Right lung (tissue), 5 donors: Measurements from ENCODE around the gene RILPL2. TPM values are rescaled to one million over a fixed set of nuclear protein-coding genes. Genes with fewer than 3 reads are reported as not detected.
"Not testable (repeated sequence)": the region's sequence is repeated elsewhere in the genome, so short reads cannot be mapped to it uniquely, and the experiment has no call there.

Source experiments
- DNase-seq, 2 donors: peaks; one replicate each; pipeline ENCODE4 v3.0.0-alpha.2; 2013
- polyA plus RNA-seq, 5 donors: library from polyadenylated mRNA; unstranded; fragments of 120-200 nt; gene quantifications; one replicate each; pipeline versions ENCODE4 v1.2.1 to v1.2.3, GENCODE V29; 2013; ENCODE audit warnings: inconsistent platforms in 1 of 5, low replicate concordance in 1 of 5; ENCODE audit not compliant: insufficient read length in 5 of 5, insufficient read depth in 1 of 5

Gene RILPL2
- polyA plus RNA-seq, 5 donors = 4.5 to 5.8 (median 5.3) TPM

DNA sequence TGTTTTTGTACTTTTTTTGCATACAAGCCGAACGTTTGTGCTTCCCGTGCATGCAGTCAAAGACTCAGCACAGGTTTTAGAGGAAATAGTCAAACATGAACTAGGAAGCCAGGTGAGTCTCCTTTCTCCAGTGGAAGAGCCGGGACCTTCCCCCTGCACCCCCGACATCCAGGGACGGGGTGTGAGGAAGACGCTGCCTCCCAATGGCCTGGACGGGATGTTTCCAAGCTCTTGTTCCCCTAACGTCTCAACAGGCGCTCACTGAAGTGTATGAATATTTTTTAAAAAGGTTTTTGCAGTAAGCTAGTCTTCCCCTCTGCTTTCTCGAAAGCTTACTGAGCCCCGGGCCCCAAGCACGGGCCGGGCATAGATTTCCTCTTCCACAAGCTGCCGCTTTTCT lies 28.6 kb downstream of the RILPL2 start:
- not testable (repeated sequence) for DNase-seq

DNA sequence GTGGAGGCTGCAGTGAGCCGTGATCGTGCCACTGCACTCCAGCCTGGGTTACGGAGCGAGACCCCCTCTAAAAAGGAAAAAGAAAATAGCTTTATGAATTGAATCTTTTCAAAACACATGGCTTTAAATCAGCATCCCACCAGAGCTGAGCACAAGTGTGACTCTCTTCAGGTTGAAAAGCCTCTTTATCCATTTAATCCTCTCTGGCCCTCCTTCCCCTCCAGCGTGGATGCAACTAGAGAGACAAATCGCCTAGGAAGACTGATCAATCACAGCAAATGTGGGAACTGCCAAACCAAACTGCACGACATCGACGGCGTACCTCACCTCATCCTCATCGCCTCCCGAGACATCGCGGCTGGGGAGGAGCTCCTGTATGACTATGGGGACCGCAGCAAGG lies 29.2 kb downstream of the RILPL2 start:
- not testable (repeated sequence) for DNase-seq

- no peak for DNase-seq
These were observed 31.9 kb downstream of the RILPL2 start for GRCh38 chr12:123404581-123404980.

GRCh38 chr12:123401753-123402683 lies 34.5 kb downstream of the RILPL2 start:
- DNase-seq = no peak

DNA sequence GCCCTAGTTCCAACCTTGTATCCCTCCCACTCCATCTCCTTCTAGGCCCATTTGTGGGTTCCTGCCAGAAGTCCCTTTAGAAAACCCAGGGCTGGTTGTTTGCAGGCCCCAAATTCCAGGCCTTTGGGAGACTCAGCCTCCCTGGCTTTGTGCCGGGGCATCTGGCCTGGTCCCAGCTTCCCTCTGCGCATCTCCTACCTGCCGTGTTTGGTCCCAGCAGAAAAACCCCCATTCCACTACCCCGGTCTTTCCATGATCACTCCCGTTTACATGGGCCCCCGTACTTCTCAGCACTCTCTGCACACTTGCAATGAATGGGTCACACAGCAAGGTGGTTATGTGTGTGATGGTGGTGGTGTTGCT lies 37.2 kb downstream of the RILPL2 start:
- DNase-seq = no peak

DNA sequence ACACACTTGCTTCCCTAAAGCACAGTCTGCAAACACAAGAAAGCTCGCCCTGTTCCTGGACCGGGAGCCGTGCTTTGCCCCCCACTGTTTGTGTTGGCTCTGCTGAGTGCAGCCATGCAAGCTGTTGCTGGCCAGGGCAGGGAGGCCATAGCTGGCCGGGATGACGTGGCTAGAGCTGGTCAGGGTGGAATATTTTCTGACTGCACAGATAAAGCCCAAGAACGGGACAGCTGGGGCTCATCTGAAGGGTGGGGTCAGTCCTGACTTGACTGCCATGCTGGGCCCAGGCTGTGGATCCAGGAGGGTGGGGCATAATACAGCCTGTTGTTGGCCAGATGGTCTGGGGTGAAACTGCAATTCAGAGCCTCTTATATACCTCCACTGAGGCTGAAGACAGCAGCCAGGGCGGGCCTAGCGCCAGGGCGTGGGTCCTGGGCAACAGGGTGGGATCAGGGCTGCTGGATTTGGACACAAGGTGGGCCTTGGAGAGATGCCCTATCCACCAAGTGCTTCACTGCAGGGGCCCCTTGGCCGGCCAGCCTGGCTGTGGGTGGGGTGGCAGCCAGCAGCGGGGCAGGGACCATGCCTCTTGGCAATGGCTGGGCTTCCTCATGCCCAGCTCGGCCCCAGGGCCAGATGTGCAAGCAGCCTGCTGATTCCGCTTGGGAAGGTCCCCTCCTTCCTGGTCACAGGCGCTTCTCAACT lies 37.8 kb downstream of the RILPL2 start:
- DNase-seq = no peak

- DNase-seq = no peak
These were observed 38.3 kb downstream of the RILPL2 start for GRCh38 chr12:123398177-123398549.

GRCh38 chr12:123397400-123397799 lies 39.1 kb downstream of the RILPL2 start:
- DNase-seq = no peak

- no peak for DNase-seq
These were observed 39.5 kb downstream of the RILPL2 start for GRCh38 chr12:123396954-123397353.

GRCh38 chr12:123396543-123396942 lies 39.9 kb downstream of the RILPL2 start:
- DNase-seq = no peak

- DNase-seq = no peak
These were observed 41.2 kb downstream of the RILPL2 start for GRCh38 chr12:123395236-123395635.

- no peak for DNase-seq
These were observed 42.7 kb downstream of the RILPL2 start for GRCh38 chr12:123393747-123394146.

DNA sequence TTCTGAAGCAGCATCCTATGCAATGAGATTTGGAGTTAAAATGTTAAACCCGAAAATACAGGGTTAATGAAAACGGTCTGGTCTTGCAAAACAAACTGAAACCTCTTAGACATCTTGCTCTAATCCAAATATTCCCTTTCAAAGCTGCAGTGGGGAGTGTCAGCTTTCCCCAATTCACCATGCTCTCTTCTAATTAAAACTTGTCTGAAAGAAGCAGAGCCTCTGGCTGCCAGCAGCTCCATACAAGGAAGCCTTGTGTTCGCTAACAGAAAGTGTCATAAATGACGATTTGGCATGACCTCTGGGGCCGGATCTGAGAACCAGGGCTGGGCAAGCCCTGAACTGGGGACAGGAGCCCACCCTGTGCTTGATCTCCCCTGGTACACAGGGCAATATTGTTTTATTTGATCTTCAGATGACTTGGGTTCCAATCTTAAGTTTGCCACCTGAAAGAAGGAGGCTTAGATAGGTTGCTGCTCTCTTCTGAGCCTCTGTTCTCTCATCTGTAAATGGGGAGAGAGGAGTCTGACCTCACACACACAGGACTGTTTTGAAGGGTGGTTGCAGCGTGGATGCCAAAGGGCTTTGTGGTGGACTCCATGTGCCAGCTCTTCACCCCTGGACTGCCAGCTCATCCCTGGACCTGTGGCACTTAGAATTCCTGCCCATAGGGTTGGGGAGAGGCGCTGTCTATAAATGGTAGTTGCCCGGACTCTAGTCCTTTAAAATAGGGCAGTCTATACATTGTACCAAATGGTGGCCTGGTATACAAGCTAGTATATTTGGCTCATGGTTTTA lies 44.7 kb downstream of the RILPL2 start:
- DNase-seq = no peak

- DNase-seq = peak in 1 of 2 donors; percentile 15
These were observed 45.7 kb downstream of the RILPL2 start for GRCh38 chr12:123390498-123391426.

DNA sequence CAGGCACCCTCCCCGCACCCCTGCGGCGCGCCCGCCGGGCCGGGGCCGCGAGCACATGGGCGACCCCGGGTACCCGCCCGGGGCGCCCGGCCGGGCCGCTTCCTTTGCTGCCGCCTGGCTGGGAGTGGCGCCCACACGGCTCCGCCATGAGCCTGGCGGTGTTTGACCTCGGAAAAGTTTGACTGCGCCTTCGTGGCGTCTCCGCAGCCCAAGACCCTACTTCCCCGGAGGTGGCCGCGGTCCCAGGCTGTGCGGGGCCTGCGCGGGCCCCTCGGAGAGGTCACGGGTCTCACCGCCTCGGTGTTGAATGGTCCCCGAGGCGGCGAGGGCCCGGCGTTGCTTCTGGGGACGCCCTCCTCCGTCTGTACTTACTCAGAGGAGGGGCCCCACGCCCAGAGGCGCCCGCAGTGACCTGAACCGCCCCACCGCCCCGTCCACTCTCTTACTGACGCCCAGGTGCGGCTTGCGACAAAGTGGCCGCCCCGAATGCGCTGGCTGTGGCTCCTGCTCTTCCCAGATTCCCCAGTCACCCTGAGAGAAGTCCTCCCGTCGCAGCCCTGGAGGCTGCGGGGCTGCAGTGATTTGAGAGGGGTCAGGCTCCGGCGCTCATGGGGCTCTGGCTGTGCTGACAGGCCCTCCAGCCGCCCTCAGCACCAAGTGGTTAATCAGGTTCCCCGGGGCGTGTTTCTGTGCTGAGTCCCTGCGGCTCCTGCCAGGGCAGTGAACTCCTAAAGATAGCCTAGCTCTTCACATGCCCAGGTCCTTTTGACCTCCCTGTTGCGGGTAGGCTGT lies 46.7 kb downstream of the RILPL2 start:
- peak; percentile 23 to 32 for DNase-seq

GRCh38 chr12:123388951-123389559 lies 47.4 kb downstream of the RILPL2 start:
- no peak for DNase-seq

DNA sequence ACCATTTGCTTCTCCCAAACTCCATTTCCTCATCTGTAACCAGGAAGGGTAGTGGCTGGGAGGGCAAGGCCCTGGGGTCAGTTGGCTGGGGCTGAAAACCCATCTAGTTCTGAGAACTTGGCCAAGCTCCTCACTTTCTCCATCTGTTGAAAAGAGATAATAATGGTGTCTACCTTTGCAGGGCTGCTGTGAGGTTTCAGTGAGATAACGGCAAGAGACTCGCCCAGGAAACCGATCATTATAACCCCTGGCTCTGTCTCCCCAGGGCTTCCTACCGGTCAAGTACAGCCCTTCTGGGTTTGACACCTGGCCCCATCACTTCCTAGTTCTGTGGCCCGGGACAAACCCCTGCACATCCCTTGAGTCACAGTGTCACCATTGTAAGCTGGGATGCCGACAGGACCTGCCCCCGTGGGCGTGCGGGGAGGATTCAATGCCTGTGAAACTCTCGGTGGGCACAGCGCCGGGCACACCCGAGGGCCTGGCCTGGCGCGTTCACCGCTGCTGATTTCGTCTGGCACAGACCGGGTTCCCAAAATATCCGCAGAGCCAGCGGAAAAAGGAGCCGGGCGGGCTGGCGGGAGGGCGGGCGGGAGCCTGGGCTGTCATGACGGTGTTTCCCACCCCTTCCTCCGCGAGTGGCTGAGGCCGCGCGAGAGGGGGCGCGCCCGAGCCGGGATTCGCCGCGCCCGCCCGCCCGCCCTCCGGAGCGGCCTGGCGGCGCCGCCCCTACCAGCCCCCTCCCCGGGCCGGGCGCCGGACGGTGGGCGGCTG lies 48.1 kb downstream of the RILPL2 start:
- peak; percentile 71 to 77 for DNase-seq

GRCh38 chr12:123387508-123388176 lies 48.8 kb downstream of the RILPL2 start:
- no peak for DNase-seq
